Jurkat, Clone E6-1 (cell line): Measurements from ENCODE around the gene MSRB1.
"Not testable (repeated sequence)": the region's sequence is repeated elsewhere in the genome, so short reads cannot be mapped to it uniquely, and the experiment has no call there.

Experiments
- DNase-seq: peaks from one replicate; pipeline ENCODE4 v3.0.0-alpha.2; 2011; ENCODE audit warnings: low read depth, low spot score
- H3K4me3 ChIP-seq: 2 replicates; pipeline ENCODE4 v1.5.1; 2011; ENCODE audit warnings: mild to moderate bottlenecking, low read length, control low read depth, moderate library complexity

MSRB1 gene

GRCh38 chr16:1908983-1909382, 34.0 kb downstream of the MSRB1 start:
- DNase-seq, result no peak

GRCh38 chr16:1908184-1908583, 34.8 kb downstream of the MSRB1 start:
- no peak for DNase-seq
- H3K4me3 ChIP-seq, result no peak overlapping the region

More at GRCh38 chr16:1908983-1909382, 34.0 kb downstream of the MSRB1 start:
- no peak overlapping the region for H3K4me3 ChIP-seq

GRCh38 chr16:1907226-1907860, 35.7 kb downstream of the MSRB1 start:
- no peak overlapping the region for H3K4me3 ChIP-seq

GRCh38 chr16:1906846-1907165, 36.2 kb downstream of the MSRB1 start:
- no peak overlapping the region for H3K4me3 ChIP-seq
- DNase-seq, result no peak

More at GRCh38 chr16:1907226-1907860, 35.7 kb downstream of the MSRB1 start:
- no peak for DNase-seq

- H3K4me3 ChIP-seq, result no peak overlapping the region
- DNase-seq, result no peak
Measured at GRCh38 chr16:1906055-1906845, 36.7 kb downstream of the MSRB1 start.

- no peak overlapping the region for H3K4me3 ChIP-seq
- no peak for DNase-seq
Measured at GRCh38 chr16:1903845-1904840, 38.9 kb downstream of the MSRB1 start.

- H3K4me3 ChIP-seq, result no peak overlapping the region
- no peak for DNase-seq
Measured at GRCh38 chr16:1903220-1903574, 39.8 kb downstream of the MSRB1 start.

GRCh38 chr16:1902547-1903219, 40.3 kb downstream of the MSRB1 start:
- H3K4me3 ChIP-seq, result no peak overlapping the region
- no peak for DNase-seq

- no peak for DNase-seq
- H3K4me3 ChIP-seq, result no peak overlapping the region
Measured at GRCh38 chr16:1900452-1900774, 42.6 kb downstream of the MSRB1 start.

GRCh38 chr16:1899641-1900451, 43.2 kb downstream of the MSRB1 start:
- no peak for DNase-seq
- H3K4me3 ChIP-seq, result no peak overlapping the region

GRCh38 chr16:1897692-1898091, 45.3 kb downstream of the MSRB1 start:
- not testable (repeated sequence) for H3K4me3 ChIP-seq, DNase-seq

GRCh38 chr16:1895949-1896675, 46.9 kb downstream of the MSRB1 start:
- DNase-seq, result no peak
- H3K4me3 ChIP-seq, result no peak overlapping the region

GRCh38 chr16:1895068-1895467, 47.9 kb downstream of the MSRB1 start:
- no peak overlapping the region for H3K4me3 ChIP-seq
- no peak for DNase-seq

- DNase-seq, result no peak
Measured at GRCh38 chr16:1890708-1891050, 52.3 kb downstream of the MSRB1 start.

GRCh38 chr16:1890024-1890707, 52.8 kb downstream of the MSRB1 start:
- DNase-seq, result no peak
- no peak overlapping the region for H3K4me3 ChIP-seq

More at GRCh38 chr16:1890708-1891050, 52.3 kb downstream of the MSRB1 start:
- no peak overlapping the region for H3K4me3 ChIP-seq
